SIG-M5 treated with dmso at 0.1 percent for 504 hours (cell line): ENCODE measurements around the gene ERI3.

Source experiments
- DNase-seq: peaks from one replicate; lab custom pipeline; 2025; ENCODE audit not compliant: unreplicated experiment; lab: John Stamatoyannopoulos, UW

Gene ERI3

DNA sequence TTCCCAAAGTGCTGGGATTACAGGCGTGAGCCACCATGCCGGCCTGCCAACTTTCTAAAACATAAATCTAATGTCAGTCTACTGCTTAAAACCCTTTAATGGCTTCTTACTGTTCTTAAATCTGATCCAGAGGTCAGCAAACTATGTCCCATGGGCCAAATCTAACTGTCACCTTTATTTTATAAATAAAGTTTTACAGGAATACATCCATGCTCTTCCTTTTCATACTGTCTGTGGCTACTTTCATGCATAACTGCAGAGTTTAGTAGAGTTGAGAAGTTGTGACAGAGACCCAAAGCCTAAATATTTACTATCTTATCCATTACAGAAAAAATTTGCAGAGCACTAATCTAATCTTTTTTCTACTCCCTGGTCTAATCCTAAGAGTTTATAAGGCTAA lies 3.8 kb downstream of the ERI3 start:
- DNase-seq: no peak

DNA sequence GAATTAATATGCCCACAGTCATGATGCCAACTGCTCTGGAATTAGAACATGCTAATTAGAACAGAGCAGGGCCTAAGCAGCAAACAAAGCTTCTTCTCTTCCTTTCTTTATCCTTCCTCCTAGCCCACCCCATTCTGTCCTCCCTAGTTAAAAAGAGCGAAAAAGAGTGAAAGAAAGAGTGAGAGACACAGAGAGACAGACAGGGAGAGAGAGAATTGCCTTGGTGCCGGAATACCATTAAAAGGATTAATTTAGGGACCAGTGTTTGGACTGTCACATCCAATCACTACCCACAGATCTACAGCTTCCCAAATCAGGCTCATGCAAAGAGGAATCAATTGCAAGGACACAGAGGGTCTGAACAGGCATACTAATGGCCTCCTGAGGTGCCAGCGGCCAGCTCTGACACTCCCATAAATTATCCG lies 7.0 kb downstream of the ERI3 start:
- no peak for DNase-seq

DNA sequence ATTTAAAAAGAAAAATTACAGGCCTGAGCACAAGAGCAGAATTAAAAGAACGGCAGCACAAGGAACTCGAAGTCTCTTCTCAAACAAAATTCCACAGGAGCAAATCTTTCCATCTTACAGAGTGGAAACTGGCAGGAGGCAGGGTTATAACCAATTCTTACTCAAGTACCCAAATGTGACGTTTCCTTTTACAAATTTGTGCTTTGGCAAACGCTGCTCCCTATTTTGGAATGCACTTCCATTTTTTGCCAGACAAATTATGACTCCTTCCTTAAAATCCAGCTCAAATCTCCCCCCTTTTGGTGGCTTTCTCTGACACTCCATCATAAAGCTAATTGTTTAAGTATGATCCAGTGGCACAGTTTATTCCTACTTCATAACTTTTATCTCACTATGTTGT lies 7.8 kb downstream of the ERI3 start:
- no peak for DNase-seq

DNA sequence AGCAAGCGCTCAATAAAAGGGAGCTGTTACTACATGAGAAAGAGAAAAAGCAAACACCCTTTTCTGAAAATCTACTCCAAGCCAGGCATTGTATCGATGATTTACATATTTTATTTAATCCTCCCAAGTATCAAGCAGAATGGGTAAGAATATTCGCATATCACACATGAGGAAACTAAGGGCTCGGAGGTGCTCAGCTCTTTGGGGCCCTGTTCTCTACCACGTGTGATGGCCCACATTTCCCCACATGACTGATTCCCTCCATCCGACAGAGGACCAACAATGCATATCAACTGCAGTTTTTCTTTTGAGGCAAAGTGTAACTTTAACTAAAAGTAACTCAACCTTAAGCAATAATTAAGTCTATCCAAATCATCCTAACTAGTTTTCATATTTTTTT lies 8.2 kb downstream of the ERI3 start:
- no peak for DNase-seq

DNA sequence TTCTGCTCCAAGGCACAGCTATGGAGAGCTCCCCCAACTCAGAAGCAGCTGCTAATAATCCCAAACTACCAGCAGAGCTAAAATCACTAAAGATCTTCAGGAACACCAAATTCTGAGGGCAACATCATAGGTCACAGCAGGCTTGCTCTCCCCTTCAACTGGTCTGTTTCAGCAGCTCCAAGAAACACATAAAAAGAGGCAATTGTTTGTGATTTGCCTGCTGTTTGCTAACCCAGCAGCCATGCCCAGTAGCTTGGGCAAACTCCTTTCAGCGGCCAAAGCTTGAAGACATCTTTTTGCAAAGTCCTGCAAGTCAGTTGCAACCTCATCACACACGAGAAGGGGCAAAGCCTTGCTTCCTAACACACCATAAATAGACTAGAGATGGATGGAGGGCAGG lies 8.9 kb downstream of the ERI3 start:
- DNase-seq: no peak

DNA sequence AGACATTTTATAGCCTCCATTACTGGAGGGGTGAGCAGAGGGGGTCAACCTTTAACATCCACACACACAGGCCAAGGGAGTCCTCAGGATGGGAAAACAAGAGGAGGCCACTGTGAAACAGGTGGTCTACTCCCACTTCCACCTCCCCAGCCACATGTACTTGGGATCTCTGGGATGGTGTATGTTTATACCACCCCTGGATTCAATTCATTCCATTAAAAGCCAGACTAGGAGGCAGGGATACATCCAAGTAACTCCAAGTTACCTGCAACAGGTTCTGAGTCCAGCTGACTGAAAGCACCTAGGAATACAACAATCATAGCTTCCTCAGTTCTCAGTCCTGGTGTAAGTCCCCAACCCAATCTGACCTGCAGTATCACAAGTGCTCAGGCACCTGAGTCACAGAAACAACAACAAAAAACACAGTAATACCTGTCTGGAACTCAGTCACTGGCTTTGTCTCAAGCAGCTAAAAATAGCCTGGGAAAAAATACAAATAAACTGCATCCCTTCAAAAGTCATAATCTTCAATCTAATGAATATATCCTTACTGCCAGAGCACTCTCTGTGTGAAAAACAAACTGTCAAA lies 9.8 kb downstream of the ERI3 start:
- DNase-seq: no peak

DNA sequence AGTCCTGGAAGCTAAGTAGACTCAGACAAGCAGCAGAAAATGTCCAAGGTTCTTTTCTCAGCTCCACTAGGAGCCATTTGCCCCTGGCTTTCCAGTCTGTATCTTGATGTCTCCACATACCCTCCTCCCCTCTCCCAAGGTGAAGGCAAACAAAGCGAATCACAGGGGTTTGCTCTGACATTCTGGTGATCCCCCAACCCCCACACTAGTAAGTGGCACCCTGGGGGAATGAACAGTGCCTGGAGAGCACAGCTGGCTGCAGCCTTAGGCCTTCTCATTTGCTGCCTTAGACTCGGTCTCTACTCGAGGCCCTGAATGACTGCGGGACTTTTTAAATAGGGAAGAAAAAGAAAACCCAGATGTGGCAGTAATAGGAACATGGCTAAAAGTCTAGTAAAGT lies 15.3 kb downstream of the ERI3 start:
- DNase-seq: no peak

DNA sequence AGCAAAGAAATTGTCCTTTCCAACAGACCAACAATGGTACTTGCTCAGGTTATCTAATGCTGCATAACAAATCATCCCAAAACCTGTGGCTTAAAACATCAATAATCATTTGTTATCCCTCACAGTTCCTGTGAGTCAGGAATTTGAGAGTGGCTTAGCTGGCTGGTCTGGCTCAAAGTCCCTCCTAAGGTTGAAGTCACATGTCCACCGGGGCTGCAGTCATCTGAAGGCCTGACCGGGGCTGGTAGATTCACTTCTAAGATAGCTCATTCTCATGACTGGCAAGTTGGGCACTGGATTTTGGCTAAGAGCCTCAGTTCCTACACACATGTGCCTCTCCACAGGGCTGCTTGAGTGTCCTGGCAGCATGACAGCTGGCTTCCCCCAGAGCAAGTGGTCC lies 16.9 kb downstream of the ERI3 start:
- no peak for DNase-seq

DNA sequence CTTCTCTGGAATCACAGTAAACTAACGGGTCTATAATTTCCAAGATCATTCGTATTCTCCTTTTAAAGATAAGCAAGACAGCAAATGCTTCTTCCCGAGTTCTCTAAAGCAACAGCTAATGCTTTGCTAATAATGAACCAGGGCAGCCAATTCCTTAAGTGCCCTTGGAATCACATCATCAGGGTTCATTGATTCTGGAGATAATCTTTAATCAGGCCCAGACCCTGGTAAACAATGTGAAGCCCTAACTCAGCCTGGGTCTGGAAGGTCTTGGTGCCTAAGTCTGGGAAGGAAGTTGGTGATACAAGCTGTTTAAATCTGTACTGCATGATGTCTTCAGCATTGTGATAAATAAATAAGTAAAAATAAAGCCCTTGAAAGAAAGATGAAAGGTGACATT lies 18.4 kb downstream of the ERI3 start:
- DNase-seq: no peak

DNA sequence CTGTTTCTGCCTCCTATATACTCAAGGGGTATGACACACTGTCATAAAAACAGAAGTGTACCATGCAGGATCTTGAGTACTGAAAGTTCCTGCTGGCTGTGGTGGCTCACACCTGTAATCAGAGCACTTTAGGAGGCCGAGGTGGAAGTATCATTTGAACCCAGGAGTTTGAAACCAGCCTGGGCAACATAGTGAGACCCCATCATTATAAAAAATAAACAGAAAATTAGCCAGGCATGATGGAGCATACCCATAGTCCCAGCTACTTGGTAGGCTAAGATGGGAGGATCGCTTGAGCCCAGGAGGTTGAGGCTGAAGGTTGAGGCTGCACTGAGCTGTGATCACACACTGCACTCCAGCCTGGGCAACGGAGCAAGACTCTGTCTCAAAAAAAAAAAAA lies 20.1 kb downstream of the ERI3 start:
- DNase-seq: no peak

DNA sequence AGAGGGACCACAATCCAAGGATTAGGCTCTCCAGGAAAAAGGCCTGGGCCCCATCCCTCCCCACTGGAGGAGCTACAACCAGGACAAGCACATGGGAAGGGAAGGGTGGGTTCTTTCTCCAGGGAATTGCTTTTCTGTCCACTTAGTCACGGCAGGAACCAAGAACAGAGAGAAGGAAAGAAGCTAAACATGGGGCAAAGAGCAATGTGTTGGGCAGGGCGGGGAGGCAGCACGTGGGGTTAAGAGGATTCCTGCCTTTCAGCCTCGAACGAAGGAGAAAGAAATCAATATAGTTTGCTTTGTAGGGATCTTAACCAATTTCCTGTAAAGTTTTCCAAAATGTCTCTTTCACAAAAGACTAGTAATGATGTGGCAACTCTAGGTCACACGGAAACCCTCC lies 21.7 kb downstream of the ERI3 start:
- no peak for DNase-seq

DNA sequence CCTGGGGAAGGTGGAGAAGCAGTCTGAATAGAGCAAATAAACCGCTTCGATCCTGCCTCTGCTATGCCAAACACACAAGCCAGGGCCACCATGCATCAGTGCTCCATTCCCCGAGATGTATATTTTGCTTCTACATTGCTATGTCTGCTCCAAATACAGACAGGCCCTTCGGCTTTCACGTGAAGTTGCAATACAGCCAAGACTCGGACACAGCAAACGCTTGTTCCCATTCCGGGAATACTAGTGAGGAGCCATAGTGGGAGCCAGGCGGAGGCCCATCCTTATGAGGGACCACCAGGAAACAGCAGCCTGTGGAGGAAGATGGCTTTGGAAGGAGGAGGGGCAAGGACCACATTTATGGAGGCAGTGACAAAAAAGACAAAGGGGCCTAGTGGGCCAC lies 22.6 kb downstream of the ERI3 start:
- DNase-seq: no peak

DNA sequence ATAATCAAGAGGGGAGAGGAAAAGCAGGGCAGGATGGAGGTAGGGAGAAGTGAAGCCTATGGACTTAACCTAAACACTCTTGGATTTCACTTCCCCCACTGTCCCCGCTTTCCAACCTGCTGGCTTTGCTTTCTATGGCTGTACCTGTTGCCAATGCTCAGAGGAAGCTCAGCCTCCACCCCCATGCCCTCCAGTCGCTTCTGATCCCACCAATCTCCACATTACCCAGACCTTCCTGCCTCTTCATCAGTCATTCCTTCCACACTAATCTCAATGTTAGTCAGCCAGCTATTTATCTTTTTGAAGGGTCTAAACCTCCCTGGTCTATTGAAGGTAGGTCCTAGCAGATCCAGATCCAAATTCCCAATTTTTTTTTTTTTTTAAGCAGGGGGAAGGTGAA lies 24.1 kb downstream of the ERI3 start:
- no peak for DNase-seq

DNA sequence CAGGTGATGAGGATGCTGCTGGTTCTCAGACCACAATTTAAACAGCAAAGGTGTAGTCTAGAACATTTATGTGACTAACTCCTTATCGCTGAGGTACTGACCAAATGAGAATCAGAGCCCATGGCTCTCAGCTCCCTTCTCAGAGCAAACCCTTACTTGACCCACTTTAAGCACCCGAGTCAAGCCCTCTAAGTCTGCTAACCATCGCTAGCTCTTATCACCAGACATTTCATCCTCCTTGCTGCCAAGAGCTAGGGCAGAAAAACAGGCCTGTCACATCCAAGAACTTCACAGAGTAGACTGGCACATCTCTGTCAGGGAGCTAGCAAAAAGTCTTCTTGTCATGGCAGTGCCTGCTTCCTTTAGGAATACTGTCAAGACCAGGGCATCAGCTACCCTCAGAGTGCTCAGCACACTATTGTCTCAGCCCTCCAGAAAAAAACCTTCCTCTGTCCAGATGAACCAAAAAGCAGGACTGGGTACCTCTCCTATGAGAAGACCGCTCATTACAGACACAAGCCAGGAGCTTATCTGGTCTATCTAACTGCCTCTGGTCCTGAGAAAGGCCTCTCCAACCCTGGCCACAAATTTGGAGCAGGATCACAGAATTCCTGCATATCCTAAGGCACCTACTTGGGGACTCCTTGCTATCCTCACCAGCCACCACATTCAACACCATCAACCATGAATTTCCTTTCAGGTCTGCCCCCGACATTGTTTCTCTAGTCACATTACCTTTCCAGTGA lies 26.2 kb downstream of the ERI3 start:
- no peak for DNase-seq

DNA sequence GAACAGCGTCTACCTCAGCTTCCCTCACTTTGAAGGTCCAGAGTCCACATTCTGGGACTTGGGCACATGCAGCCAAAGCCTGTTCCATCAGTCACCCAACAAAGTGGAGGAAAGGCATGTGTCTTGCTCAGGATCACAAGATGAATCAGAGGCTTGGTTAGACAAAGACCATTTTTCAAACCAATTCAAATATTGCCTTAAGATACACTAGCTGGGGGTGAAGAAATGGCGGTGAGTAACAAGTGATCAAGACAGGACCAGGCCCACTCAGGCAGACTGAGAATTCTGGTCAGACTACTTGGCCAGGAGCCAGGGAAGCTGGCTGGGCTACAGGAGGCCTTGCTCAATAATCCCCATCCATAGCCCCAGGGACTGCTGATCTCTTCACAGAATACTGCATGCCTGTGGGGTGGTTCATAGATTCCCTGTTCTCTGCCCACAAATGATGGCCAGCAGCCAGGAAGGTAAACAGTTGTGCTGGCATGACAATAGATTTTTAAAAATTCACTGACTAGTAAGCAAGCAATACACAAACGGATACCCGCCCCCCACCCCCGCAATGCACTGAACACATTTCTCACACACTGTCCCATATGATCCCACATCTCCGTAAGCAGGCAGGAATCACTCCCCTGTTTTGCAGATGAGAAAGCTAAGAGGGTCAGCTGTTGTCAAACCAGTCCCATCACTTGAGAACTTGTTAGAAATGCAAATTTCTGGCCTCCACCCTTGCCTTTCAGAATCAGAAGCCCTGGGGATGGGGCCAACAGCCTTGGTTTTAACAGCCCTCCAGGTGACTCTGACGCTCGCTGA lies 27.2 kb downstream of the ERI3 start:
- DNase-seq: peak; percentile 59

DNA sequence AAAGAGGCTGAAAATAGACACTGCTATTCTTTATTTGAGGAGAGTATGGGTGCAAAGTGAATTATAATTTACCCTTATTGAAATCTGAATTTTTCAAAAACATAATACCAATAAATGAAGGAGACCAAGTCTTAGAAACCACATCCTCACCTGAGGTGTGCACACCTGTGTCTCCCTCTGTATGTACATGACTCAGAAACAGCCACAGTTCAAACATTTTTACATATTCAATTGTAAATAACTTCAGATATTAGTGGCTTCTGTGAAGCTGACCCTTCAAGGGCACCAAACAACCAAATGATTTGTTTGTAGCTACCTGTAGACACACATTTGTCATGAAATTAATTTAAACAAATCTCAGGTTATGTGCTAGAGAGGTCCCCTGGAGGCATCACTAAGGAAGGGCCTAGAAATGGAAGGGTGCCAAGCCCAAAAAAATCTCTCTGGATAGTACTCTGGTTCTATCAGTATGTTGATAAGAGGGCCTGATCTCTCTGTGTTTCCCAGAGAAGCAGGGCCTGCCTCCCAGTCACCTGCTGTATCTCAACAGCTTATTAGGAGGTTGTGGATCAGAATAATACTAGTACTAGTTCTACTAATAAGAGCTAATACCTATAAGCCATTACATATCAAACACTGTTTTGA lies 28.1 kb downstream of the ERI3 start:
- DNase-seq: no peak

DNA sequence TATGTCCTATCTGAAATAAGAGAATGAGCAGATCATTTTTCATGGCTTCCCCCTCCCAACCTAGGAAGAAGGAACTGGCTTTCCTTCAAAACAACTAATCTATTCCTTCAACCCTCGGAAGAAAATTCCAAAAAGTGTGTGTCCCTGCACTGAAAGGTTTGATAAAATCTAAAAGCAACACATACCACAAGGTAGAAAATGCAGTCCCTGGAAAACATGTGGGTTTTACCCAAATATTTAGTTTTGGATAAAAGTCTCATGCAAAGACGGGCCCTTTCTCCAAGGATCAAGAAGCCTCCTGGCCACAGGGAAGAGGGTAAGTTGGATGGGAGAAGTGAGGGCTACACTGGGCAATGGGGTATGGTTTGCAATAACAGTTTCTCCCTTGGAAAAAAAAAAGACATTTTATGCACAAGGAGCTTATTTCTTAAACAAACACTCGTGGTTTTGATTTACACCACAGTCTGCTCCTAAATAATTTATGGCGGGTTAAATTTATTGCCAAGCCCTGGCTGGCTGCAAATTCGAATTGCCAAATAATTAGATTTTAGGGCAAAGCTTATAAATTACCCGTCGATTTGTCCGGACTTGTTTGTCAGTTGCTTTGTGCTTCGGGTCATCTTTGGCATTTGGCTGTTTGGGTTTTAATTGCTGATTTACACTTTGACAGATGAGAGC lies 28.9 kb downstream of the ERI3 start:
- DNase-seq: no peak

DNA sequence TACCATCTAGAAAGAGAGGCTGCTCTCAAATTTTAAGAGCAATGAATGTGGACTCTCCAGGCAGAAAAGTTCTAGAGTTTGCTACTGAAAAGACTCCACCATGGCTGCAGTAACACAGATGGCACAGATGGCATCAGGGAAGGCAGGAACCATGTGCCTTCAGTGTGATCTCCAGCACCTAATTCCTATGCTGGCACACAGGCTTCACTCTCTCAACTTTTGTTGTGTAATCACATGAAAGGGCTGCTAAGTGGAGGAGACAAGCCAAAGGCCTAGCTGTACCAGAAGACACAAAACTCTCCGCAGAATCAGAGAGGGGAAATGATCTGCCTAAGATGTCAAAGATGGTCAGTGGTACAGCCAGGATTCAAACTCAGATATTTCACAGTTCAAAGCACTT lies 31.1 kb downstream of the ERI3 start:
- DNase-seq: no peak

DNA sequence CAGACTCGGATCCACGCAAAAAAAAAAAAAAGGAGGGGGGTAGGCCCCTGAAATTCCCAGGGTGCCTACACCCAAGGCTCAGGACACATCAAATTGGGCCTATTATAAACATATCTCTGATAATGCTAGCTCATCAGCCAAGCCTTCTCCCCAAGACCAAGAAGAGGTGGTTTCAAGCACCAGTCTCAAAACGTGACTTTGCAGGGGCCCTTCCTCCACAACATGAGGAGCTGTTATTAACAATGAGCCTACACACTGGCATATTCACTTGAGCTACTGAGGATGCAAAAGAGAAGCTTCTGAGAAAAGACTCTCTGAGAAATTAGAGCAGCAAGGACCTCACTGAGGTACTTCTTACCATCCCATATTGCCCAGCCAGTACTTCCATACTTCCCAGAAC lies 32.7 kb downstream of the ERI3 start:
- no peak for DNase-seq

DNA sequence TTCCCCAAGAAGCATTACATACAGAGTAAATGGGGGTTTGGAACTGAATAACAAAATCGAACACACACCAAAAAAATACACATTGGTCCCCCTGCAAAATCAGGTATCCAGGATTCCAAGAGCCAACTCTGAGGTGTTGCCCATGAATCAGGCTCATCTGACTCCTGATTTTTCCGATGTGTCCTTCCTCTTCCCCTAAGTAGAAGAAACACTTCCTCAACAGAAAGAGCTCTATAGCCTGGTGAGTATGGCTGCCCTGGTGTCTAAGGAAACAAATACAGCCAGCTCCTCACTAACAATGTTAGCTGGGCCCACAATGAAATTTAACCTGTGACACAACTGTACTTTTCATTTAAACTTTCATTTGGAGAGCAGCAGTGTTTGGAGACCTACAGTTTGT lies 33.6 kb downstream of the ERI3 start:
- no peak for DNase-seq
